ENCODE measurements around the gene SNAPC2. TPM values are rescaled to one million over a fixed set of nuclear protein-coding genes. Genes with fewer than 3 reads are reported as not detected.
"Not testable (repeated sequence)": the region's sequence is repeated elsewhere in the genome, so short reads cannot be mapped to it uniquely, and the experiment has no call there.

The SNAPC2 gene
- total RNA-seq, 3 donors from 2014 or later, result 16.7 to 20.0 (median 18.8) TPM

DNA sequence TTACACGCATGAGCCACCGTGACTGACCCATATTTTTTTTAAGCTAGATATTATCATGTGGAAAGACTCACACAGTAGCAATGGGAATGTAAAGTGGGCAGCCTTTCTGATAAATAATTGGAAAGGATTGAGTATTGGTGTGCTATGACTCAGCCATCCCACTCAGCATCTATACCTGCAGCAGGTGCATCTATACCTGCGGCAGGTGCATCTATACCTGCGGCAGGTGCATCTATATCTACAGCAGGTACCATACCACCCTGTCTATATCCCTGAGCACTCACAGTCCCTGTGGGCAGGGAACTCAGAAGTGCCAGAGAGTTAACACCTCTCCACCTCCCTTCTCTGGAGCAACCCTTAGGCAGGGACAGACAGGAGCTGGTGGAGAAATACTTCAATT is 37.0 kb upstream of the SNAPC2 start:
- H3K36me3 Mint-ChIP-seq (ENCODE audit: insufficient read depth), result no peaks in the 10 kb centered on the region
- no peaks in the 10 kb centered on the region for H3K9me3 Mint-ChIP-seq
- no peaks in the 10 kb centered on the region for H3K4me1 Mint-ChIP-seq (ENCODE audit: low read depth)
- peaks cover 8% of the 10 kb centered on the region for H3K27me3 Mint-ChIP-seq (ENCODE audit: low read depth)
- no peak for ATAC-seq
- no peak overlapping the region for H3K4me3 Mint-ChIP-seq
- DNase-seq, result no peak

DNA sequence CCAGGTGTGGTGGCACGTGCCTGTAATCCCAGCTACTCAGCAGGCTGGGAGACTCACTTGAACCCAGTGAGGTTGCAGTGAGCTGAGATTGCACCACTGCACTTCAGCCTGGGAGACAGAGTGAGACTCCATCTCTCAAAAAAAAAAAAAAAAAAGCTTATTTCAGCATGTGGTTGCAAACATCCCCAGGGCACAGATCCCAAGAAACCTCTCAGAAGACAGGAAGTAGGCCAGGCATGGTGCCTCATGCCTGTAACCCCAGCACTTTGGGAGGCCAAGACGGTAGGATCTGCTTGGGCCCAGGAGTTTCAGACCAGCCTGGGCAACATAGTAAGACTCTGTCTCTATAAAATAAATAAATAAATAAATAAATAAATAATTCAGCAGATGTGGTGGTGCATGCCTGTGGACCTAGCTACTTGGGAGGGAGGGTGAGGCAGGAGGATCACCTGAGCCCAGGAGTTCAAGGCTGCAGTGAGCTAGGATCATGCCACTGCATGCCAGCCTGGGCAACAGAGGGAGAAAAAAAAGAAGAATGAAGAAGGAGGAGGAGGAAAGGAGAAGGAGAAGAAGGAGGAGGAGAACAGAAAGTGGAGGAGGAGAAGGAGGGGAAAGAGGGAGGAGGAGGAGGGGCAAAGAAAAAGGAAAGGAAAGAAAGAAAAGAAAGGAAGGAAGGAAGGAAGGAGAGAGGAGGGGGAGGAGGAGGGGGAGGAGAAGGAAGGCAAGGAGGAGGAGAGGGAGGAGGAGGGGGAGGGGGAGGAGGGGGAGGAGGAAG is 36.2 kb upstream of the SNAPC2 start:
- Mint-ChIP-seq H3K9me3 (no peaks in the 10 kb centered on the region), H3K4me1 (ENCODE audit: low read depth) (no peaks in the 10 kb centered on the region), H3K4me3 (no peak overlapping the region), H3K36me3 (ENCODE audit: insufficient read depth) (no peaks in the 10 kb centered on the region), H3K27me3 (ENCODE audit: low read depth) (peaks cover 12% of the 10 kb centered on the region)
- no peak for DNase-seq
- no peak for ATAC-seq

DNA sequence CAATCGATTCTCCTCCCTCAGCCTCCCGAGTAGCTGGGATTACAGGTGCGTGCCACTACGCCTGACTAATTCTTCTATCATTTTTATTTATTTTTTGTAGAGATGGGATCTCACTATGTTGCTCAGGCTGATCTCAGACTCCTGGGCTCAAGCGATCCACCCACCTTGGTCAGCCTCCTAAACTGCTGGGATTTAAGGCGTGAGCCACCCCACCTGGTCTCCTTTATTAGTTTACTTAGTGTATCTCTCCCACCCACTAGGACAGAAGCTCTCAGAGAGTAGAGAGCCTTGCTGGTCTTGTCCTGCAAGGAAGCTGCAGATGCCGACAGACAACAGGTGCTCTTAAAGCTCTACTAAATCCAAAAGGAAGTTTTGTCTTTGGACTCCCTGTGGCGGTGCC is 34.3 kb upstream of the SNAPC2 start:
- Mint-ChIP-seq H3K9me3 (no peaks in the 10 kb centered on the region), H3K27me3 (ENCODE audit: low read depth) (peaks cover 18% of the 10 kb centered on the region), H3K36me3 (ENCODE audit: insufficient read depth) (no peaks in the 10 kb centered on the region), H3K4me3 (no peak overlapping the region), H3K4me1 (ENCODE audit: low read depth) (no peaks in the 10 kb centered on the region)
- ATAC-seq, result no peak
- DNase-seq, result no peak

DNA sequence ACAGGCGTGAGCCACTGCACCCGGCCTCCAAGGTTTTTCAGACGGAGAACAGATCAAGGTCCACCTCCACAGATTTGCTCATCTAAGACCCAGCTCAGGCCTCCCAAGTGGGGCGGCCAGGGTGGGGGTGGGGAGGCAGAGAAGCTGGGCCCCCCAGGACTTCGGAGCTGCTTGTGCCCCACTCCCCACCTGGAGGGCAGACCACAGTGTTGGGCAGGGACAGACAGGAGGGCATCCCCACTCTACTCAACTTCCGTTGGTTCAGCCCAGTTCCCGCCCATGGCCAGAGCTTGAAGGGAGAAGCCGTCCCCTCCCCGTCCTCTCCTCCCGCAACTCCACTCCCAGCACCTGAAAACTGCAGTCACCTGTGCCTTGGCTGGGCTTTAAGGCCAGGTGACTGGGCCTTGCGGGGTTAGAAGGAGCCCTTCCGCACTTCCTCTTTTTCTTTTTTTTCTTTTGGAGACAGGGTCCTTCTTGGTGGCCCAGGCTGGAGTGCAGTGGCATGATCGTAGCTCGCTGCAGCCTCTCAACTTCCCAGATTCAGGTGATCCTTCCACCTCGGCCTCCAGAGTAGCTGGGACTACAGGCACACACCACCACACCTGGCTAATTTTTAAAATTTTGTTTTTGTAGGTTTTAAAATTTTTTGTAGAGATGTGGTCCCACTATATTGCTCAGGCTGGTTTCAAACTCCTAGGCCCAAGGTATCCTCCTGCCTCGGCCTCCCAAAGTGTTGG is 32.6 kb upstream of the SNAPC2 start:
- Mint-ChIP-seq H3K36me3 (ENCODE audit: insufficient read depth) (no peaks in the 10 kb centered on the region), H3K27me3 (ENCODE audit: low read depth) (peaks cover 23% of the 10 kb centered on the region), H3K9me3 (no peaks in the 10 kb centered on the region), H3K4me1 (ENCODE audit: low read depth) (no peaks in the 10 kb centered on the region), H3K4me3 (no peak overlapping the region)
- ATAC-seq, result no peak
- DNase-seq, result no peak

DNA sequence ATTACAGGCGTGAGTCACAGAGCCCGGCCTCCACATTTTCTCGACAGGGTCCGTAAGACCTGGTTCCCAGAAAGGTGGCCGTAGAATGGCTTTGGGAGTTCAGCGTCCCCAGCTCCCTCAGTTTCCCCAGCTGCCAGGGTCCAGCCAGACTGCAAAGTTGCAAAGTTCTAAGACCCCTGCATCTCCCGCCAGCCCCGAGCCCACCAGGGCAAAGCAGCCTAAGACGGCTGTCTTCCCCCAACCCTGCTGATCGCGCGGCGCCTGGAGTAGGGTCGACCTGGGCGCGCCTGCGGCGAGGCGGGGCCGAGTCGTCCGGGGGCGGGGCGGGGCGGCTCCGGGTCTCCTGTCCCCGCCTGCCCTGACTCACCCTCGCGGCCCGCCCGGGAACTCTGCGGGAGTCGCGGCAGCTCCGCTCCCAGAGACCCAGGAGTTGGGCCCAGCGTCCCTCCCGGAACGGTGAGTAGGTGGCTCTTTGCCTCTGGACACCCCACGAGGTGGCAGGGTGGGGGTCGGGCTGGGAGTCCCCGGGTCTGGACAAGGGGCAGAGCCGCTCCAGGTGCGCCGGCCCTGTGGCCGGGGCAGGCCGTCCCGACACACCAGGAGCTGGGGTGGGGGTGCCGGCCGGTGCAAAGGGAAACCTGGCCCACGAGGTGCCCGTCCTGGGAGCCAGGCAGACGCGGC is 31.9 kb upstream of the SNAPC2 start, which contains the start of gene LRRC8E:
Gene LRRC8E (plus strand): TSS at position 366 of the 681 bp plus-strand sequence. CDS start 7,094 bp downstream, outside the sequence.
- Mint-ChIP-seq H3K9me3 (no peaks in the 10 kb centered on the region), H3K4me1 (ENCODE audit: low read depth) (no peaks in the 10 kb centered on the region), H3K27me3 (ENCODE audit: low read depth) (peaks cover 23% of the 10 kb centered on the region), H3K4me3 (no peak within 1 kb of the TSS), H3K36me3 (ENCODE audit: insufficient read depth) (no peaks in the 10 kb centered on the region)
- peak; percentile 41 for DNase-seq
- ATAC-seq, result peak; percentile 95 to 98

DNA sequence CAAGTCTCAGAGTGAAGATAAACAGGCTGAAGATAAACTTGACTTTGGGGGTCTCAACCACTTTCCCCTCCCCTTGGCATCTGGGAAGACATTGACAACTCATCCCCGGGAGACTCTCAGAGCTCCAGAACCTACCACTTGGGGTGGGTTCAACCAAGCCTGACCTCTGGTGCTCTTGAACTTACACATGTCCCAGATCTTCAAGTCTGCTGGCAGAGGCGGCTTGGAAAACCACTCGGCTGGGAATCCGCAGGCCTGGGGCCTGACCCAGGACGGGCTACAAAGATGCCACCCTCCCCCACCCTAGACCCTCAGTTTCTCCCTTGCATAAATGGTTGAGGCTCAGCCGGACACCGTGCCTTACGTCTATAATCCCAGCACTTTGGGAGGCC is 31.3 kb upstream of the SNAPC2 start:
- Mint-ChIP-seq H3K36me3 (ENCODE audit: insufficient read depth) (no peaks in the 10 kb centered on the region), H3K4me1 (ENCODE audit: low read depth) (no peaks in the 10 kb centered on the region), H3K4me3 (no peak overlapping the region), H3K9me3 (no peaks in the 10 kb centered on the region), H3K27me3 (ENCODE audit: low read depth) (peaks cover 25% of the 10 kb centered on the region)
- ATAC-seq (no peak), DNase-seq (no peak)

DNA sequence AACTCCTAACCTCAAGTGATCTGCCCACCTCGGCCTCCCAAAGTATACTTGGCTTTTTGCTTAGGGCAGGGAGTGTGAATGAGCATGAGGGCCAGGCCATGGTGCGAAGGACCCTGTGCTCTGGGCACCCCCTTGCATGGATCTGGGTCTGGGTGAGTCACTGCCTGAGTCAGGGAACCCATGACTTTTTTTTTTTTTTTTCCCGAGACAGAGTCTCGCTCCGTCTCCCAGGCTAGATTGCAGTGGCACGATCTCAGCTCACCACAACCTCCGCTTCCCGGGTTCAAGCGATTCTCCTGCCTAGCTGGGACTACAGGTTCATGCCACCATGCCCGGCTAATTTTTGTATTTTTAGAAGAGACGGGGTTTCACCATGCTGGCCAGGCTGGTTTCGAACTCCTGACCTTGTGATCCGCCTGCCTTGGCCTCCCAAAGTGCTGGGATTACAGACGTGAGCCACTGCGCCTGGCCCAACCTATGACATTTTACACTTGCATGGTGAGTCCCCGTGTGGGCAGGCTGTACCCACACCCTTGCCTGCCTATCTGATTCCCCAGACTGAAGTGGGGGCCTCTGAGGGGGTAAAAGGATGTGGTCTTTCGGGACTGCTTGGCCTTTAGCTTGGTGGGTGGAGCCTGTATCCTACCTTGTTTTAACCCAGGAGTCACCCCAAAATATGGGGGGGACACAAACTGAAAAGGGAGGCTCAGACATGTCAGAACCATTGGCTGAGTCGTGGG is 26.6 kb upstream of the SNAPC2 start:
- H3K27me3 Mint-ChIP-seq (ENCODE audit: low read depth), result peaks cover 32% of the 10 kb centered on the region
- not testable (repeated sequence) for H3K36me3 Mint-ChIP-seq (ENCODE audit: insufficient read depth); H3K9me3 Mint-ChIP-seq; DNase-seq; H3K4me1 Mint-ChIP-seq (ENCODE audit: low read depth); ATAC-seq; H3K4me3 Mint-ChIP-seq

DNA sequence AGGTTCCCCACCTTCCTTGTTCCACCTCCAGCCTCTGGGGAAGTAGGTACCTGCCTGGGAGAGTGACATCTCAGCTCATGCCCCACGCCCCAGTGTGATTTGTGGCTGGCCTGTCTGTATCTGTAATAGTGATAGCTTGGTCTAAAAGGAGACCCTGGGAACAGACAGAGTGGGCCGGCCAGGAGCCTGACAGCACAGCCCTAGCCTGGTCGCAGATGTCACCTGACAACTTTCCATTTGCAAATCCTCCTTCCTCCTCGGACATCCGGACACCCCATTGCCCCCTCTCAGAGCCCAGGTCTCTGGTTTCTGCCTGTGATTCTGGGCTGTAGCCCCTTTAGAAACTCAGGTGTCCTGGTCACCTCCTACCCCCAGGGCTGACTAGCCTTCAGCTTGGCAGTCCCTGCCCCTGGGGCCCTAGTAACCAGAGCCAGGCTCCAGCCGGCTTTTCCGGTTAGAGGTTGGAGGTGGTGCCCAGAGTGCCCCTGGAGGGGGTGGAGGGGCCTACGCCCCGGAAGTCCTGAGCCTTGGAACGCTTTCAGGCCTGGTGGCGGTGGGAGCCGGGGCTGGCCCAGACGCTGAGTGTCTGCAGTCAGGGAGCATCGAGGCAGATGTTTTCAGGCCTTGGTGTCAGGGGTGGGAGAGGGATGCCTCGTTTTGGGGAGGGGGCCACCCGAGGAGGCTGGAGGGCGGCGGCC is 25.4 kb upstream of the SNAPC2 start:
- ATAC-seq, result no peak
- peaks cover 23% of the 10 kb centered on the region for H3K27me3 Mint-ChIP-seq (ENCODE audit: low read depth)
- no peaks in the 10 kb centered on the region for H3K36me3 Mint-ChIP-seq (ENCODE audit: insufficient read depth)
- H3K4me1 Mint-ChIP-seq (ENCODE audit: low read depth), result no peaks in the 10 kb centered on the region
- no peaks in the 10 kb centered on the region for H3K9me3 Mint-ChIP-seq
- H3K4me3 Mint-ChIP-seq, result no peak overlapping the region
- no peak for DNase-seq

DNA sequence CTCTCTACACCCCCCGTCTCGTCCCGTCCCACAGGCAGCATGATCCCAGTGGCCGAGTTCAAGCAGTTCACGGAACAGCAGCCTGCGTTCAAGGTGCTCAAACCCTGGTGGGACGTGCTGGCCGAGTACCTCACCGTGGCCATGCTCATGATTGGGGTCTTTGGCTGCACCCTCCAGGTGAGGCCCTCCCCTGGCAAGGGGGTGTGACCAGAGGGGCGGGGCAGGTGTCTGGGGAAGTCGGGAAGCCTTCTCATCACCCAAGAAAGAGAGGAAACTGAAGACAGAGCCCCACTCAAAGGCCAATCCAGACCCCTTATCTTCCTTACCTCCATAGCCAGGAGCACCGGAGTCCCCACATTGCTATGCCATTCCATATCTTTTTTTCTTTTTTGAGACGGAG is 24.6 kb upstream of the SNAPC2 start:
- H3K4me3 Mint-ChIP-seq, result no peak overlapping the region
- no peaks in the 10 kb centered on the region for H3K4me1 Mint-ChIP-seq (ENCODE audit: low read depth)
- no peaks in the 10 kb centered on the region for H3K36me3 Mint-ChIP-seq (ENCODE audit: insufficient read depth)
- ATAC-seq (no peak), DNase-seq (no peak)
- H3K9me3 Mint-ChIP-seq, result no peaks in the 10 kb centered on the region
- peaks cover 23% of the 10 kb centered on the region for H3K27me3 Mint-ChIP-seq (ENCODE audit: low read depth)

DNA sequence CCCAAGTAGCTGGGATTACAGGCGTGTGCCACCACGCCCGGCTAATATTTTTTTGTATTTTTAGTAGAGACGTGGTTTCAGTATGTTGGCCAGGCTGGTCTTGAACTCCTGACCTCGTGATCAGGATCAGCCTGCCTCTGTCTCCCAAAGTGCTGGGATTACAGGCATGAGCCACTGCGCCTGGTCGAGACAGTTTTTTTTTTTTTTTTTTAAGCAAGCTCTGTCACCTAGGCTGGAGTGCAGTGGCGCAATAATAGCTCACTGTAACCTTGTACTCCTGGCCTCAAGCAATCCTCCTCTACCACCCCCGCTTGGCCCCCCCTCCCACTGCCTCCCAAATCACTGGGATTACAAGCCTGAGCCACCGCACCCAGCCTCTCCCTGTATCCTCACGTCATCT is 22.8 kb upstream of the SNAPC2 start:
- DNase-seq (no peak), ATAC-seq (no peak)
- no peaks in the 10 kb centered on the region for H3K36me3 Mint-ChIP-seq (ENCODE audit: insufficient read depth)
- H3K9me3 Mint-ChIP-seq, result no peaks in the 10 kb centered on the region
- H3K4me3 Mint-ChIP-seq, result no peak overlapping the region
- no peaks in the 10 kb centered on the region for H3K4me1 Mint-ChIP-seq (ENCODE audit: low read depth)
- H3K27me3 Mint-ChIP-seq (ENCODE audit: low read depth), result peaks cover 18% of the 10 kb centered on the region

DNA sequence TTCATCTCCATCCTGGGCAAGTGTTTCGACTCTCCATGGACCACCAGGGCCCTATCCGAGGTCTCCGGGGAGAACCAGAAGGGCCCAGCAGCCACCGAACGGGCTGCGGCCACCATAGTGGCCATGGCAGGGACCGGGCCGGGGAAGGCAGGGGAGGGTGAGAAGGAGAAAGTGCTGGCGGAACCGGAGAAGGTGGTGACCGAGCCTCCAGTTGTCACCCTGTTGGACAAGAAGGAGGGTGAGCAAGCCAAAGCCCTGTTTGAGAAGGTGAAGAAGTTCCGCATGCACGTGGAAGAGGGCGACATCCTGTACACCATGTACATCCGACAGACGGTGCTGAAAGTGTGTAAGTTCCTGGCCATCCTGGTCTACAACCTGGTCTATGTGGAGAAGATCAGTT is 21.2 kb upstream of the SNAPC2 start:
- ATAC-seq (no peak), DNase-seq (no peak)
- Mint-ChIP-seq H3K9me3 (no peaks in the 10 kb centered on the region), H3K4me3 (no peak overlapping the region), H3K36me3 (ENCODE audit: insufficient read depth) (no peaks in the 10 kb centered on the region), H3K27me3 (ENCODE audit: low read depth) (peaks cover 14% of the 10 kb centered on the region), H3K4me1 (ENCODE audit: low read depth) (peaks cover 2% of the 10 kb centered on the region)

DNA sequence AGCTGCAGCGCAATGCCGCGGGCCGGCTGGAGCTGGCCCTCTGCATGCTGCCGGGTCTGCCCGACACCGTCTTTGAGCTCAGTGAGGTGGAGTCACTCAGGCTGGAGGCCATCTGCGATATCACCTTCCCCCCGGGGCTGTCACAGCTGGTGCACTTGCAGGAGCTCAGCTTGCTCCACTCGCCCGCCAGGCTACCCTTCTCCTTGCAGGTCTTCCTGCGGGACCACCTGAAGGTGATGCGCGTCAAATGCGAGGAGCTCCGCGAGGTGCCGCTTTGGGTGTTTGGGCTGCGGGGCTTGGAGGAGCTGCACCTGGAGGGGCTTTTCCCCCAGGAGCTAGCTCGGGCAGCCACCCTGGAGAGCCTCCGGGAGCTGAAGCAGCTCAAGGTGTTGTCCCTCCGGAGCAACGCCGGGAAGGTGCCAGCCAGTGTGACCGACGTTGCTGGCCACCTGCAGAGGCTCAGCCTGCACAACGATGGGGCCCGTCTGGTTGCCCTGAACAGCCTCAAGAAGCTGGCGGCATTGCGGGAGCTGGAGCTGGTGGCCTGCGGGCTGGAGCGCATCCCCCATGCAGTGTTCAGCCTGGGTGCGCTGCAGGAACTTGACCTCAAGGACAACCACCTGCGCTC is 20.3 kb upstream of the SNAPC2 start:
- Mint-ChIP-seq H3K27me3 (ENCODE audit: low read depth) (peaks cover 6% of the 10 kb centered on the region), H3K4me1 (ENCODE audit: low read depth) (peaks cover 7% of the 10 kb centered on the region), H3K4me3 (no peak overlapping the region), H3K9me3 (no peaks in the 10 kb centered on the region), H3K36me3 (ENCODE audit: insufficient read depth) (no peaks in the 10 kb centered on the region)
- DNase-seq (no peak), ATAC-seq (no peak)

DNA sequence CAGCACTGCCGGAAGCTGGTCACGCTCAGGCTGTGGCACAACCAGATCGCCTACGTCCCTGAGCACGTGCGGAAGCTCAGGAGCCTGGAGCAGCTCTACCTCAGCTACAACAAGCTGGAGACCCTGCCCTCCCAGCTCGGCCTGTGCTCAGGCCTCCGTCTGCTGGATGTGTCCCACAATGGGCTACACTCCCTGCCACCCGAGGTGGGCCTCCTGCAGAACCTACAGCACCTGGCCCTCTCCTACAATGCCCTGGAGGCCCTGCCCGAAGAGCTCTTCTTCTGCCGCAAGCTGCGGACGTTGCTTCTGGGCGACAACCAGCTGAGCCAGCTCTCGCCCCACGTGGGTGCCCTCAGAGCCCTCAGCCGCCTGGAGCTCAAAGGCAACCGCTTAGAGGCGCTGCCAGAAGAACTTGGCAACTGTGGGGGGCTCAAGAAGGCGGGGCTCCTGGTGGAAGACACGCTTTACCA is 19.7 kb upstream of the SNAPC2 start:
- no peak for ATAC-seq
- H3K27me3 Mint-ChIP-seq (ENCODE audit: low read depth), result peaks cover 1% of the 10 kb centered on the region
- no peak overlapping the region for H3K4me3 Mint-ChIP-seq
- H3K4me1 Mint-ChIP-seq (ENCODE audit: low read depth), result peaks cover 11% of the 10 kb centered on the region
- DNase-seq, result no peak
- peaks cover 2% of the 10 kb centered on the region for H3K36me3 Mint-ChIP-seq (ENCODE audit: insufficient read depth)
- H3K9me3 Mint-ChIP-seq, result no peaks in the 10 kb centered on the region
